ENCODE measurements around the gene RGN.

DNA sequence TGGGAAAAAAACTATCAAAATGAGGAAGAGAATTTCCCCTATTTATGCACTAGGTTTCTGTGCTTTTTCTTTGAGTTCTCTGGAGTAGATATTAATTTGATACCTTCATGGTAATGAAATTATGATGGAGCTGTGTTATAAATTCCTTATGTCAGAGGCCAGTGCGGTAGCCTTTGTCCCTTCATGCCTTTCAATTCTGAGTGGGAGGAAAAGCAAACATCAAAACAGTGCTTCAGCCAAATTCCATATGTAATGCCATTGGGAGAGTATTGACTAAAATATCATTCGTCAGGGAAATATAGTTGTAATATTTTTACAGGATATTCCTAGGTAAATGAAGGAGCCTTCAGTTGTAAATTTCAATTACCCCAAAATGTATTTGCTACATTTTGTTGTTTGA lies 17.5 kb upstream of the RGN start:
- TF ChIP-seq POLR2AphosphoS5 (IDR thresholded peaks at IDR 0.05) (no peak), EP300 (conservative IDR thresholded peaks at IDR 0.05; ENCODE audit: poor library complexity, severe bottlenecking) (no peak)
